NCI-H345 treated with DMSO at 0.1 percent for 48 hours (cell line): ENCODE measurements around the gene PRRG4.
A peak's percentile ranks its signal among the peaks of the same experiment; 100 is the strongest.
"Not testable (repeated sequence)": the region's sequence is repeated elsewhere in the genome, so short reads cannot be mapped to it uniquely, and the experiment has no call there.

ENCODE experiments used
- DNase-seq: peaks from one replicate; lab custom pipeline; 2025; ENCODE audit not compliant: unreplicated experiment; lab: John Stamatoyannopoulos, UW

Gene PRRG4

GRCh38 chr11:32884770-32885384 lies 55.1 kb downstream of the PRRG4 start:
- no peak for DNase-seq

GRCh38 chr11:32885556-32885955 lies 55.8 kb downstream of the PRRG4 start:
- DNase-seq = no peak

GRCh38 chr11:32886180-32886579 lies 56.5 kb downstream of the PRRG4 start:
- no peak for DNase-seq

GRCh38 chr11:32887707-32888383 lies 58.1 kb downstream of the PRRG4 start:
- not testable (repeated sequence) for DNase-seq

GRCh38 chr11:32888384-32888710 lies 58.6 kb downstream of the PRRG4 start:
- not testable (repeated sequence) for DNase-seq

GRCh38 chr11:32888805-32889204 lies 59.1 kb downstream of the PRRG4 start:
- no peak for DNase-seq

- DNase-seq = peak; percentile 72
Measured at GRCh38 chr11:32890843-32891656, 61.3 kb downstream of the PRRG4 start.

GRCh38 chr11:32891657-32892354 lies 62.1 kb downstream of the PRRG4 start:
- peak; percentile 61 for DNase-seq

GRCh38 chr11:32892355-32893092 lies 62.8 kb downstream of the PRRG4 start, which contains the start of gene QSER1:
TSS of gene QSER1 (plus strand) at chr11:32892811. CDS start at chr11:32893126, 315 bp downstream.
- DNase-seq = peak; percentile 54

- no peak for DNase-seq
Measured at GRCh38 chr11:32893093-32893342, 63.3 kb downstream of the PRRG4 start.

GRCh38 chr11:32893343-32894148 lies 63.8 kb downstream of the PRRG4 start:
- DNase-seq = no peak

GRCh38 chr11:32894149-32894827 lies 64.6 kb downstream of the PRRG4 start:
- peak; percentile 85 for DNase-seq

- DNase-seq = no peak
Measured at GRCh38 chr11:32894921-32895320, 65.2 kb downstream of the PRRG4 start.

GRCh38 chr11:32895471-32895870 lies 65.7 kb downstream of the PRRG4 start:
- no peak for DNase-seq

- no peak for DNase-seq
Measured at GRCh38 chr11:32897103-32897502, 67.4 kb downstream of the PRRG4 start.

GRCh38 chr11:32899438-32899837 lies 69.7 kb downstream of the PRRG4 start:
- no peak for DNase-seq

GRCh38 chr11:32902089-32902665 lies 72.5 kb downstream of the PRRG4 start:
- no peak for DNase-seq

GRCh38 chr11:32905028-32905667 lies 75.4 kb downstream of the PRRG4 start:
- no peak for DNase-seq
